Measurements from ENCODE around the gene KLHL2.

KLHL2 gene

DNA sequence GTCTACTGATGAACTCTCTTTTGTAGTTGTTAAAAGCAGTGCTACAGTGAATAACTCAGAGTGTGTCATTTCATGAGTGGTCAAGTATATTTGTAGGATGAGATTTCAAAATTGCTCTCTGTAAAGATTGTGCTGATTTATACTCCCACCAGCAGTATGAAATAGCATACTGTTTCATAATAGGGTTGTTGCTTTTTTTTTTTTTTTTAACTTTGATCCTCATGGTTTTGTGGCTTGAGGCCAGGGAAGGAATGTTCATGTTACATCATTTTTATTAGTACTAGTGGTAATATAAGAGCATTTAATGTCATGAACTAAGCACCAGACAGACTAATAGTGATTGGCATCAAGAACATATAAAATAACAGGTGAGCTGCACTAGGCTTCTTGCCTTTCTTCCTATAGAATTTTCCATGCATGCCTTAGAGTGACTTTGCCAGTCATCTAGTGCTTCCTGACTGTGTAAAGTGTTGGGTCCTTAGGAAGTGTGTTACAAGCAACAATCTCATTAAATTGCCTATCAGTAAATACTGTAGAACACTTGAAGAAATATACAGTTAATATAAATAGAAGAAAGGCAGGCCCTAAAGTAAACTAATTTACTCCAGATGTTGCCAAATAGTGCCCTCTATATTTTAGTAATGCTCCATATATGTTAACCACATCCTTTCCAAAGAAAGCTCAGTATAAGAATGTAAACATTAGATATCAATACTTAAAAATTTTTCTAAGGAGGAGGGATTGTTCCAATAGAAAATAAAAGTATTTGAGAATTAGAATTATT is 81.5 kb downstream of the KLHL2 start:
- DNase-seq (ENCODE audit: low read depth, low spot score): no peak

DNA sequence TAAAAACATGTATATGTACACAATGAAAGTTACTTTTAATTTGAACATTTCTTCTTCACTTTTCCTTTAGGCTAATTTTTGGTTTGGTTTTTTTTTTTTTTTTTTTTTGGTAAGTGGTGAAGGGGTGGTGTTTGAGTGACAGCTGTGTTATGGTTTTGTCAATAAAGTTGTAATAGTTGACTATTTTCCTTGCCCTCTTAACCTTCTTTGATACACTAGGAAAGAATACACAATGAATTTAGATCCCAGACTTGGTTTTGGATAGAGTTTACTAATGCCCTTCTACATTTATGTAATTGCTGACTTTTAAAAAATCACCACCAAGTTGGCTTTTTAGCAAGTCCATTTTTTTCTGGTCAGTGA is 82.0 kb downstream of the KLHL2 start:
- no peak for DNase-seq (ENCODE audit: low read depth, low spot score)

DNA sequence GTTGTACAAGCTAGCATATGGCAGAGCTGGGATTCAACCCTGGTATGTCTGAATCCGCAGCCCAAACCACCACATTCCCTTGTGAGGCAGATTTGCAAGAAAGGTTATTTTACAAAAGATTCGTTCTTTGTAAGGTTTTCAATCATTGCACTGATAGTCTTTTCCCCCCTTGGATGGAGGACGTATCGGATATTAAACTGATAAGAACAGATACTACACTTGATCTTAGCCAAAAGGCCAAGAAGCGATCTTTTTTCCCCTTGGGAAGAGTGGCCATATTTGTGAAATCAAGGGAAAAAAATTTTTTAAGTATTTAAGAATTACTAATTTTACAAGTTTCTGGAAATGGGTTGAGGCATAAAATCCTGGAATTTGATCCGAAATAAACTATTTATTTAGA is 85.7 kb downstream of the KLHL2 start:
- peak; percentile 7 for DNase-seq (ENCODE audit: low read depth, low spot score)

DNA sequence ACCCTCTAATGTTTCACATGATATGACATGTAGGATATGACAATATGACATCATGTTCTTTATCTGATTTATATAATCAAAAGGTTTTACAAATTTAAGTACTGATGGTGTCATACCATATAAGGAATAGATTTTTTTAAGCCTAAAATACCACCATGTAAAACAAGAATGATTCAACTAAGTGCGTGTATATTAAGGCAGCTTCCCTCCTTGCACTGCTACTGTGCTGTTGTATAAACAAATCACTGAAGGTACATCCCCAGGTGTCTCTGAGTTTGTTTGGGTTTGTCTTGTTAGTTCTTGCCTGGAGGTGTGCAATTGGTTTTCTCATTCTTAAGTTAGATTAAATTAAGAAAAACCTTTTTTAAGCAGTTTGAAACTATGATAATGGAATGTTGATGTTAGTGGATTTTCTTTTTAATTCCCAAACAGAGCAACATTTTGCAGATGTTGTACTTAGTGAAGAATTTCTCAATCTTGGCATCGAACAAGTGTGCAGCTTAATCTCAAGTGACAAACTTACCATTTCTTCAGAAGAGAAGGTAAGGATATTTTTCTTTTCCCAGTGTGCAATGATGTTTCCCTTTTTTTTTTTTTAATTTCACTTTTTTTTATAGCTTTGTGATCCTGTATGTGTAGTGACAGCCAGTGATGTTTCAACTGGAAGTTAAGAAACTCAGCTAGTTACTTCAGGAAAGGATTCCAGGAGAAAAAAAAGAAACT is 86.7 kb downstream of the KLHL2 start:
- no peak for DNase-seq (ENCODE audit: low read depth, low spot score)

DNA sequence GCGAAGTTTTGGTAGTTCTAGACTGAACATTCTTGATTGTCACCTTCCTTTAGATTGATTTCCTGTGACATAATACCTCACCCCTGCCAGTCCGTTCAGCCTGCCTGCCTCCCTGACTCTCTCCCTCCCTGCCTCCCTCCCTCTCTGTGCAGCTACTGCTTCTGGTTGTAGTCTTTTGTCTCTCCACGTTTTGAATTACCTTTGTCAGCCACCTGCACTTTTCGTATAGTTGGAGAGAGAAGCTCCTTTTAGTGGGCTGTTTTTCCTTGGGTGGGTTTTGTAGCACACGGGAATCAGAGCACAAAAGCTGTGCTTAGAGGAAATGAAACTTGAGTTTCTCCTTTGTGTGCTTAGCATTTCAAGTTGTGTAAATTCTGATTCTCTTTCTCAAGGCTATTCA is 87.5 kb downstream of the KLHL2 start:
- DNase-seq (ENCODE audit: low read depth, low spot score): no peak

DNA sequence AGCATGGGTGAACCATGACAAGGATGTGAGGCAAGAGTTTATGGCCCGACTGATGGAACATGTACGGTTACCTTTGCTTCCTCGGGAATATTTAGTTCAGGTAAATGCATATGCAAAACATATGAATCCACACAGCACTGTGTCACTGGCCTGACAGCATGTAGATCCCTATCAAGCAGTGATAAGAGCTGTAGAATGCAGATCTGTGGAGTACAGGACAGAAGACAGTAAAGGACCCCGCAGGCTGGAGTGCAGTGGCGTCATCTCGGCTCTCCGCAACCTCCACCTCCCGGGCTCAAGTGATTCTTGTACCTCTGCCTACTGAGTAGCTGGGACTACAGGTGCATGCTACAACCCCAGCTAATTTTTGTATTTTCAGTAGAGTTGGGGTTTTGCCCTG is 90.3 kb downstream of the KLHL2 start:
- no peak for DNase-seq (ENCODE audit: low read depth, low spot score)

DNA sequence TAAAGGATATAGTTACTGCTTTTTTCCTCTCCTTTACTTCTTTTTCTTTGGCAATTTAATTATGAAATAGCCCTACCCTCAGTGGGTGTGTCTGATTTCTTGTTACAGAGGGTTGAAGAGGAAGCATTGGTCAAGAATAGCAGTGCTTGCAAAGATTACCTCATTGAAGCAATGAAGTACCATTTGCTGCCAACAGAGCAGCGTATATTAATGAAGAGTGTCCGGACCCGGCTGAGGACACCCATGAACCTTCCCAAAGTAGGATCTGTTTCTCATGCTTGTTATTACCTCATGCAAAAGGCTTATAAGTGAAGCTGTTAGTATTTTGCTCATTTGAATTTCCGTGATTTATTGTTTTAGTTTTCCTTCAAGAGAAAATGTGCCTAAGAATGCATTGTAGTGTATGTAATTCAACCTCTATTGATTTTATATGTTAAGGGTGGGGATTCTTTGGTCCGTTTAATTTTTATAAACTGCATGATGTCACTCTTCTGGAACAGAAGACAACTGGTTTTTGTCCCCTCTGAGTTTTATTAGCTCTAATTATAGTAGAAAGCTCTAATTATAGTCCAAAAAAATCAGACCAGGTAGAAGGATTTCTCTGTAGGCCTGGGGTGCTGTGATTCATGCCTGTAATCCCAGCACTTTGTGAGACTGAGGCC is 92.2 kb downstream of the KLHL2 start:
- DNase-seq (ENCODE audit: low read depth, low spot score): no peak

DNA sequence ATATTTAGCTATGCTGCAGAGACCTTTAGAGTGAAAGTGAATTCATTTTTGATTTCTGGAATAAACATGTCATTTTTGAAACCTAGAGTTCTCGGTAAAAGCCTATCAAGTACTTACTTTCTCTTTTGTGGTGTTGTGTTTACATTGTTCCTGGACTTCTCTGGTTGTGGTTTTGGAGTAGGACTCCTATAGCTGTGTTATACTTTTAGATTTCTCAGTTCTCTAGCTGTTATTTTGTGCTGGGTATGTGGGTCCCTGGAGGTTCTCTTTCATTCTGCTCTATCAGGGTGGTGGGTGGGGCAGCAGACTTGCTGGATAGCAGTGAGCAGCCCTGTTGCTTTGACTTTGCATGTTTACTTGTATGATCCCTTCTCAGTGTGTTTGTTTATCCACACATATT is 94.5 kb downstream of the KLHL2 start:
- DNase-seq (ENCODE audit: low read depth, low spot score): no peak

DNA sequence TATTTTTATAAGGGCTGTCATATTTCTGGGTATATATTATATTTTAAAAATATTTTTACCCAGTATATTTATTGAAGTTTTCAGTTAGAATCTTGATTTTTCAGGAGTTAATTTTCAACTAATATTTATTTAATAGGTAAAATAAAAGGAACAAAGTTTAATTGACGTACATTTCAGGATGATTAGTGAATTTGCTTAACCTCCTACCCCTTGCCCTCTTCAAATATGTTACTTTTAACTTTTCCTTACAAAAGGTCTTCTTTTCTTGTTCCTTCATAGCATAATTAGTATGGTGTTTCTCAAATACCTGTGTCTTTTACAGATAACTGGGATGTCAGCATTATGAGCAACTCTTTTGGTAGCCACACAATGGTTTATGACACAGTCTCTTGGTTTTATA is 95.3 kb downstream of the KLHL2 start:
- DNase-seq (ENCODE audit: low read depth, low spot score): no peak

DNA sequence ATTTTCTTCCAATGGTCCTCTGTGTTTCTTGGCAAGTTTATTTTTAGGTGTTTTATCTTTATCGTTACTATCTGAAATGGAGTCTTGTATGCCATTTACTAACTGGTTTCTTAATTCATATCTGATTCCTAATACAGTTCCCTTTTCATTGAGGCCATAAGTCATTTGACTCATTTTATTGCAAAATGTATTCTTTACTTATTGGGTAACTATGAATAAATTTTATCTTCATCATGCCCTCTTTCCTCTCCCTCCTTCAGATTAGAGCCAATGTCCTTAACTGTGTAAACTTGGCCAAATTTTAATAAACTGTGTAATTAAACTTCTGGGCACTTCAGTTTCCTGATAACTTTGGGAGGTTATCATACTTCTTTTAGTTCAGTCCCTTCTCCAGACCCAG is 100.8 kb downstream of the KLHL2 start:
- DNase-seq (ENCODE audit: low read depth, low spot score): no peak

DNA sequence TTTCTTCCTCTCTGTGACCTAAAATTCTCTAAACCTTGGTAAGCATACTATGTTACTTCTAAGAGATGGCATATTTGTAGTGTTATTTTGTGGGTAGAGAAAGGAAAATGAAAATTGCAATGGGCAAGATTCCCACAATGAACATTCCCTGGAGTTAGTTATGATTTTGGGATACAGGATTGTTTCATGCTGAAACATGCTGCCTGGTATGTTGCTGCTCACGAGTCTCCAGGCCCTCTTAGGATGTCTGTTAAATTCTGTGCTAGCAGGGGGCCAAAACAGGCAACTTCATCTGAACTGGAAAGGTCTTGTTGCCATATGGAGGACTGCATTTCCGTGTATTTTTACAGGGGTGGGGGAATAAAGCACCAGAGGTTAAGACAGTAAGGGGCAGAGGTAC is 101.2 kb downstream of the KLHL2 start:
- DNase-seq (ENCODE audit: low read depth, low spot score): no peak

DNA sequence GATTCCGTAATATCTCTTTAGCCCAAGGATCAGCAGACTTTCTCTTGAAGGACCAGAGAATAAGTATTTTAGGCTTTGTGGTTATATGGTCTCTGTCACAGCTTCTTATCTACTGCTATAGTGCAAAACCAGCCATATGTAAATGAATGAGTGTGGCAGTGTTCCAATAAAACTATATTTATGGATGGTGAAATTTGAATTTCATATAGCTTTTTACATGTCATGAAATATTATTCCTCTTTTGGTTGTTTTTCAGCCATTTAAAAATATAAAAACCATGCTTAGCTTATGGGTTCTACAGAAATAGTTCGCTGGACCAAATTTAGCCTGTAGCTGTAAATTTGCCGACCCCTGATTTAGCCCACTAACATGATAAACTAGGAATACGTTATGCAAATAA is 102.1 kb downstream of the KLHL2 start:
- DNase-seq (ENCODE audit: low read depth, low spot score): no peak

DNA sequence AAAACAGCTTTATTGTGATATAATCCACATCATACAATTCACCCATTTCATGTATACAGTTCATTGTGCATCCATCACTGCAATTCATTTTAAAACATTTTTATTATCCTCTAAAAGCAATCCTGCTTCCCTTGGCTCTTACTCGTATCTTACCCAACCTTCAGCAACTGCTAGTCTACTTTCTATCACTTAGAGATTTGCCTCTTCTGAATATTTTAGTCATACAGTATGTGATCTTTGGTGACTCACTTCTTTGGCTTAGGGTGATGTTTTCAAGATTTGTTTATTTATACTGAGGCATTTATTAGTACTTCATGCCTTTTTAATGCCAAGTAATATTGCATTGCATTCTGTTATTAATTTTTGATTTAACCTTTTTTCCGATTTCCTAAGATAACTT is 105.1 kb downstream of the KLHL2 start:
- DNase-seq (ENCODE audit: low read depth, low spot score): no peak

DNA sequence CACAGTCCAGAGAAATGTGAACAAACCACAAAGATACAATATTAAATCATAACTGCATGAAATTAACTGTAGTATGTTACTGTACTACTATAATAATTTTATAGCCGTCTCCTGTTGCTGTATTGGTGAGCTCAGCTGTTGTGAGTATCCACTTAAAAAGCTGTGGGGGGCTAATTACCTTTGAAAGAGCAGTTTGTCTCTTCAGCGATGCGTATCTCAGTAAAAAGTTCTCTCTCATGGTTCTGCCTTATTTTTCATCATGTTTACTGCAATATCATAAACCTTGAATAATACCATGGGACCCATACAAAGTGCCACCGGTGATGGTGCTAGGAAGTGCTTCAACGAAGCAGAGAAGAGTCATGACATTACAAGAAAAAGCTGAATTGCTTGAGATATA is 111.7 kb downstream of the KLHL2 start:
- no peak for DNase-seq (ENCODE audit: low read depth, low spot score)

DNA sequence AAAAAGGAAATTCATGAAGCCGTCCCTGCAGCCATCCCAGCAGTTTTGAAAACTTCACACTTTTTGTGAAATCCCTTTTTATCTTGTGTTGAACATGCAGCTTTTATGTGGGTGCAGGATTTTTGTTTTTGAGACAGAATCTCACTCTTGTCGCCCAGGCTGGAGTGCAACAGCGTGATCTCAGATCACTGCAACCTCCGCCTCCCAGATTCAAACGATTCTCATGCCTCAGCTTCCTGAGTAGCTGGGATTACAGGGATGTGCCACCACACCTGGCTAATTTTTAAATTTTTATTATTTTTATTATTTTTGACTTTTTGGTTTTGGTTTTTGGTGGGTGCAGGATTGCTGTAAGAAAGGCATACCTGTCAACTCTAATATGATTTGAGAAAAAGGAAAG is 112.1 kb downstream of the KLHL2 start:
- DNase-seq (ENCODE audit: low read depth, low spot score): no peak

DNA sequence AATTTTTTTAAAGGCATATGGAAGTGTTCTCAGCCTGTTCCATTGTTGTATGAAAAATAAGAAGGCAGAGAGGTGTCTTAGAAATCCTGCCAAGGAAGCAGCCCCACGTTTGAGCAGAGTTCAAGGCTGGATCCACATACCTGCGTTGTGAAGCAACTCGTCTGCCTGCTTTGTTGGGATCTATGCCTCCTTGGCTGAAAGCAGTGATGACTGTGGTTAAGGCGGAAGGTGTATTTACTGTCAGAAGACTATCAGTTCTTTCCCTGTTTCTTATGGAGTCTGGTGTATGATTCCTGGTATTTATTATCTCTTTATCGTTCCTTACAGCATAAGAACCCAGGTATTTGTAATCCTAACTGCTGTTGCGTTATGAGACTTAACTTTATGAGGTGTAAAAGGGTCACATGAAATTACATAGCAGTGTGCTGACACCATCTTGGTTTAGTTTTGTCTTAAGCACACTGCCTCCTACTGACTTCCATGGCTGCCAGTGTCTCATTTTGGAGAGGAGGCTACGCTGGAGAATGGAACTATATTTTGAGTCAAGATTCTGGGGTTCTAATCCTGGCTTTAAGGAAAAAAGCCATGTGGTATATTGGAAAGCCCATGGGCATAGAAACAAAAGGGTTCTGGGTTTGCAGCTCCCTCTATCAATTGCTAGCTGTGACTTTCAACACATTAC is 117.0 kb downstream of the KLHL2 start:
- DNase-seq (ENCODE audit: low read depth, low spot score): no peak

DNA sequence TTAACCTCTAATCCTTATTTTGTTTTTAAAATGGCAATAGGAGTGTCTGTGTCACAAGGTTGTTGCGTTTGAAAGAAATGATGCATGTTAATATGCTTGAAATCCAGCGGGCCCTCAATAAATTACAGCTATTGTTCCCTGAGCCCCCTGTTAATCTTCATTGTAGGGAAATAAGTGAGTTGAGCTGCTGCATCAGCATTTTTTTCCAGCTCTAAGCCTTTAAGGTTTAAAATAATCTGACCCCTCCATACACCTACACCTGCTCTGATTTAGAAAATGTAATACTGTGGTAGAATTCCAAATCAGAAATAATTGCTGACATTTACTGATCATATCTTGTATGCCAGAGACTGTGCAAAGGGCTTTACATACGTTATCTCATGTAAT is 117.5 kb downstream of the KLHL2 start:
- no peak for DNase-seq (ENCODE audit: low read depth, low spot score)

DNA sequence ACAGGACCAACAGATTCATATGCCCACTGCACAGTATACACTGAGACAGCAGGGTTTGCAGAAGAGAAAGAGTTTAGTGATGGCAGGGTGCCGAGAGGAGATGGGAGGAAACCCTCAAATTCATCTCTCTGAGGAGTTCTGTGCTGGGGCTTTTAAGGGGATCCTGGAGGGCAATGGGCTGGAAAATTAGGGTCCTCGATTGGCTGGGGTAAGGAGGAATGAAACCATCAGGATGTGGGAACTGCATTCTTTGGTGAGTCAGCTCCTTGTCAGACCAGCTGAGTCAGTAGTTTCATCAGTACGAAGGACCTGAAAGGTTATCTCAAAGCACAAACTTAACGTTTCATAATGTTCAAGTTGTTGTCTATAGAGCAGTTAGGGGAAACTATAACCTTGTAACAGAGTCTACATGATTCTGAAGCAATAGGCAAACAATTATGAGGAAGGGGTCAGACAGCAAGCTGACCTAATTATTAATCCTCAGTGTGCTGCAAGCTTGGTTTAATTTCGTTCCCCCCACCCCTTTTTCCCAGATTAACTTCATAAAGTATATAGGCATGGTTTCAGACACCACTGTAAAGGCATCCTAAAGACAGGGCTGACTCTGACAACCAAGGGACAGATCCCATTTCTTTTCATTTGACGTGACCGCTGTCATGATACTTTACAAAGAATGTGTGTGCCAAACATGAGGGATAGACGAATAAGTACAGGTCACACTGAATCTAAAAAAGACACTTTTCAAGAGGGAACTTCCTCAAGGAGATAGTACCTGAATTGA is 118.6 kb downstream of the KLHL2 start:
- DNase-seq (ENCODE audit: low read depth, low spot score): peak; percentile 45

DNA sequence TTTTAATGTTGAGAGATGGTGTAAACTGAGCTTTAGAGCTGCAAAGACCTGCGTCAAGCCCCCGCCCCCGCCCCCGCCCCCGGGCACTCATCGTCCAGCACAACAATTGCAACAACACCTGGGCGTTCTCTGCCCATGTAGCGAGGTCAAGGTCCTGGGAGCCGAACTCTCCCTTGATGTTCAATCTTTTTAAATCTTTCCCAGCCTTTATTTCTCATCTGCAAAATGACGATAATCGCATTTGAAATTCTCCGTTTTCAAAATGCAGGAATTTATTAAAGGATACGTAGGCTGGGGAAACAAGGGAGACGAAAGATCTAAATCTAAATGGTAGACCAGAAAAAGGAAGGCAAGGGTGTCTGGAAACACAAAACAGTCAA is 119.5 kb downstream of the KLHL2 start:
- no peak for DNase-seq (ENCODE audit: low read depth, low spot score)

DNA sequence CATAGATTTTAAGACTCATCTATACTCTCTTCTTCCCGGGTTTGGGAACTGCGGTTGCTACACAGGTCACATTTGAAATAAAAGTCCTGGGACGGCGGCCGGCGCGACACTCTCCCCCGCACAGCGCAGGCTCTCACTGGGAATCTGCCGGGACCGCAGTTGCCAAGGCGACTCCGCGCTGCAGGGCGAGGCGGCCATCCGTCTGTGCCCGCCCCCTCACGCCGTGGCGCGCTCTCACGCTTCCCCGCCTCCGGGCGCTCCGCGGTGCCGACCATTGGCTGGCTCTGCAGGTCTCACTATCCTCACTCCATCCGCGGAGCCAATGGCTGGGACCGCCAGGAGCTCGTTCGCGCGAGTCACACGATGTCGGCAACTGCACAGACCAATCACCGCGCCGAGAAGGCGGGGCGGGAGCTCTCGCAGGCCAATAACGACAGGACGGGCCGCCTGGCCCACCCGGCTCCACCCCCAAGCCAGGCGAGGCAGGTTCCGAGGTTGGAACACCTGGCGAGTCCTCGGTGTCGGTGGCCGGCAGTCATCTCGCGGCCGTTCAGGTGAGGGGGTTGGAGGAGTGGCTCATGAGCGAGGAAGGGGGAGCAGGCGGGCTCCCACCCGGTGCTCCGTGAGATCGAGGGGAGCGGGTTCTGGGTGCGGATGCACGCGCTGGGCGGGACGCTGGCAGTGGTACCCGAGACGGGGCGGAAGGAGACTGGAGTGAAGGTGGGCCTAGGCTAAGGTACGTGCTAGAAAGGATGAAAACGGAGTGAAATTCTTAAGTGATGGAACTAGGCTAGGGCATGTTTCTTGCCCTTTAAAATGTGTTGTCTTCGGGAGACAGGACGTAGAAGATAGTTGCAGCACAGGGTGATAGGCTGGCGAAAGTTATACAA is 120.1 kb downstream of the KLHL2 start, which contains the start of gene MSMO1:
MSMO1 (plus strand) TSS at position 459 of the 890 bp plus-strand sequence. CDS start 5,702 bp downstream, outside the sequence.
- peak; percentile 97 for DNase-seq (ENCODE audit: low read depth, low spot score)

DNA sequence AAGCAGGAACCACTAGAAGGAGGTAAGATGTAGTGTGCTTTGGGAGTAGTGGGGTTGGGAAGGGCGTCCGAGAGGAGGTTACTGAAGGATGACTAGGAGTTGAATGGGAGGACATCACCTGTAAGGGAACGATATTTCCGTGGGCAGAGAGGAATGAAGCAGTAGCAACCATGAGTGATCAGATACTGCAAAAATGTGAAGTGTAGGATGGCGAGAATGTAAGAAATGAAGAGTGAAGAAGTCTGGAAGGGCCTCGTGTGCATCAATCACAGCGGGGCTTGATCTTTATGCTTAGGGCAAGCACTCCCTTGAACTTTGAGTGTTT is 120.7 kb downstream of the KLHL2 start:
- no peak for DNase-seq (ENCODE audit: low read depth, low spot score)

Measured in iPS DF 19.7 (cell line).